HT1080 (cell line): Measurements from ENCODE around the gene TNFRSF14. TPM values are rescaled to one million over a fixed set of nuclear protein-coding genes. Genes with fewer than 3 reads are reported as not detected.

Experiments
- DNase-seq: peaks from one replicate; pipeline ENCODE4 v3.0.0-alpha.2; 2015; ENCODE audit warnings: low read depth
- total RNA-seq: library from RNA; depleted of rRNA; stranded (reverse); fragments of >200 nt; shearing (Covaris generic); gene quantifications from 2 replicates; pipeline ENCODE4 v1.2.3, GENCODE V29; 2014; rRNA removed

TNFRSF14 gene
- total RNA-seq, 1 experiment from 2014 or later, result 16.6 TPM

GRCh38 chr1:2611621-2612437 is 55.7 kb downstream of the TNFRSF14 start:
- DNase-seq, result no peak

GRCh38 chr1:2612591-2613365 is 56.6 kb downstream of the TNFRSF14 start:
- DNase-seq, result no peak

Other genes with a start within 250 kb of the TNFRSF14 start
- gene MORN1, start 164.8 kb upstream of the TNFRSF14 start, total RNA-seq, result 5.6 and 9.4 TPM in 2 replicates
- 149 and 174 TPM in 2 replicates for gene RER1, start 164.5 kb upstream of the TNFRSF14 start, total RNA-seq
- 22.5 and 25.6 TPM in 2 replicates for gene PEX10, start 143.8 kb upstream of the TNFRSF14 start, total RNA-seq
- 0.10 and 1.8 TPM in 2 replicates for gene PLCH2, start 80.1 kb upstream of the TNFRSF14 start, total RNA-seq
- 22.5 and 27.5 TPM in 2 replicates for gene PANK4, start 29.8 kb upstream of the TNFRSF14 start, total RNA-seq
- not detected in 2 replicates for gene HES5, start 26.1 kb upstream of the TNFRSF14 start, total RNA-seq
- 17.7 and 21.1 TPM in 2 replicates for gene PRXL2B, start 30.4 kb downstream of the TNFRSF14 start, total RNA-seq
- not detected in 2 replicates for gene MMEL1, start 76.6 kb downstream of the TNFRSF14 start, total RNA-seq
- 0.10 and 0.13 TPM in 2 replicates for gene TTC34, start 245.3 kb downstream of the TNFRSF14 start, total RNA-seq